Endothelial cell of umbilical vein (primary cell): ENCODE data around the gene MYO1A. TPM values are rescaled to one million over a fixed set of nuclear protein-coding genes. Genes with fewer than 3 reads are reported as not detected.

Experiments used
- Bru-seq: library from RNA; stranded (reverse); fragments of 400-500 nt; gene quantifications from one replicate; lab custom pipeline; 2021; lab: Mats Ljungman, UMichigan
- BruChase-seq, 2 experiments: library from RNA; stranded (reverse); fragments of 400-500 nt; gene quantifications; one replicate each; lab custom pipeline; 2021; lab: Mats Ljungman, UMichigan
- BruUV-seq: library from RNA; stranded (reverse); fragments of 400-500 nt; replicated peaks from 2 replicates; lab custom pipeline; 2021; lab: Mats Ljungman, UMichigan
- CTCF ChIA-PET: fragments of 300-600, 350-600 bp; sonication (Branson Sonifier 250); formaldehyde crosslinking; loops from one replicate; lab custom pipeline; 2021; ENCODE audit warnings: antibody characterized with exemption, inconsistent platforms; lab: Charles Lee
- POLR2A ChIA-PET: fragments of 300-600, 350-600 bp; sonication (Branson Sonifier 250); formaldehyde crosslinking; loops from one replicate; lab custom pipeline; 2021; ENCODE audit warnings: antibody characterized with exemption, inconsistent platforms; lab: Charles Lee
- DNase-seq: peaks from one replicate; pipeline ENCODE4 v3.0.0-alpha.2; 2011; ENCODE audit warnings: low read depth, low spot score
- FAIRE-seq: peaks from 2 replicates; lab custom pipeline; 2011; peaks lifted over from hg19 to GRCh38; lab: Jason Lieb, UNC
- H2AFZ ChIP-seq: 2 replicates; pipeline ENCODE4 v1.6.0; 2012; ENCODE audit warnings: low read depth, low read length, control low read depth, inconsistent platforms
- H3K27ac ChIP-seq: 2 replicates; pipeline ENCODE4 v1.5.1; 2011; ENCODE audit warnings: low read depth, mild to moderate bottlenecking, control low read depth, low read length, moderate library complexity; ENCODE audit not compliant: insufficient read depth
- H3K27me3 ChIP-seq, 2 experiments: 2 replicates each; pipeline versions ENCODE4 v1.6.0 to v1.6.1; 2011; ENCODE audit warnings: low read length in 2 of 2, mixed read lengths in 1 of 2; ENCODE audit not compliant: control insufficient read depth in 2 of 2, insufficient read depth in 2 of 2
- H3K36me3 ChIP-seq, 2 experiments: 2 replicates in 1 of 2; 3 replicates in 1 of 2; pipeline ENCODE4 v1.5.1; 2011; ENCODE audit warnings: low read length in 2 of 2, mild to moderate bottlenecking in 1 of 2, moderate library complexity in 1 of 2; ENCODE audit not compliant: control insufficient read depth in 2 of 2, insufficient read depth in 2 of 2; ENCODE audit errors: extremely low read depth in 1 of 2
- H3K4me1 ChIP-seq: 3 replicates; pipeline ENCODE4 v1.5.1; 2011; ENCODE audit warnings: mild to moderate bottlenecking, low read length; ENCODE audit not compliant: control insufficient read depth, insufficient read depth; ENCODE audit errors: extremely low read depth
- H3K4me2 ChIP-seq: 2 replicates; pipeline ENCODE4 v1.6.1; 2011; ENCODE audit warnings: low read length, control low read depth, mixed read lengths; ENCODE audit not compliant: insufficient read depth
- H3K4me3 ChIP-seq, 3 experiments: fragments of 200-600 bp in 1 of 3; sonication (generic), shearing (Covaris generic) in 1 of 3; replicated peaks in 1 of 3; 2 replicates each; pipeline ENCODE4 v1.5.1; 2011 to 2016; ENCODE audit warnings: control low read depth in 3 of 3, low read length in 3 of 3, mild to moderate bottlenecking in 2 of 3, inconsistent platforms in 1 of 3, low read depth in 1 of 3, moderate library complexity in 1 of 3; ENCODE audit not compliant: insufficient read depth in 1 of 3
- H3K79me2 ChIP-seq: 2 replicates; pipeline ENCODE4 v1.6.0; 2012; ENCODE audit warnings: low read length, inconsistent platforms; ENCODE audit not compliant: control insufficient read depth, insufficient read depth
- H3K9ac ChIP-seq: replicated peaks from 2 replicates; pipeline ENCODE3; 2011; ENCODE audit warnings: low read length, control low read depth; ENCODE audit not compliant: insufficient read depth; ENCODE audit errors: extremely low read depth
- H3K9me1 ChIP-seq: replicated peaks from 3 replicates; pipeline ENCODE4 v1.6.0; 2011; ENCODE audit warnings: mild to moderate bottlenecking, low read length; ENCODE audit not compliant: control insufficient read depth, insufficient read depth; ENCODE audit errors: extremely low read depth
- H3K9me3 ChIP-seq: replicated peaks from 2 replicates; pipeline ENCODE4 v1.5.1; 2012; ENCODE audit warnings: low read length, inconsistent platforms; ENCODE audit not compliant: control insufficient read depth, insufficient read depth
- H4K20me1 ChIP-seq: replicated peaks from 2 replicates; pipeline ENCODE3; 2011; ENCODE audit warnings: mild to moderate bottlenecking, low read length; ENCODE audit not compliant: control insufficient read depth, insufficient read depth; ENCODE audit errors: extremely low read depth
- CTCF ChIP-seq, 2 donors: IDR thresholded peaks; 1 replicate in 1 of 2; 2 replicates in 1 of 2; pipeline ENCODE4 v1.5.1; 2011; ENCODE audit warnings: low read length in 2 of 2, mild to moderate bottlenecking in 2 of 2, moderate library complexity in 2 of 2, control low read depth in 1 of 2, inconsistent platforms in 1 of 2, low read depth in 1 of 2; ENCODE audit not compliant: insufficient read depth in 1 of 2; ENCODE audit errors: extremely low read depth in 1 of 2
- EZH2 ChIP-seq: IDR thresholded peaks from 2 replicates; pipeline ENCODE4 v1.6.1; 2012; ENCODE audit warnings: borderline replicate concordance, low read depth, mild to moderate bottlenecking, moderate library complexity, low read length, inconsistent platforms; ENCODE audit not compliant: severe bottlenecking
- FOS ChIP-seq: IDR thresholded peaks from 2 replicates; pipeline ENCODE4 v1.6.1; 2011; ENCODE audit warnings: mild to moderate bottlenecking, low read length, moderate library complexity, borderline replicate concordance; ENCODE audit not compliant: insufficient read depth
- GATA2 ChIP-seq: IDR thresholded peaks from 2 replicates; pipeline ENCODE4 v1.7.0; 2011; ENCODE audit warnings: low read depth, mild to moderate bottlenecking, moderate library complexity, mixed read lengths, low read length; ENCODE audit not compliant: insufficient read length, insufficient read depth
- JUN ChIP-seq: IDR thresholded peaks from 2 replicates; pipeline ENCODE4 v1.6.1; 2011; ENCODE audit warnings: borderline replicate concordance, low read depth; ENCODE audit not compliant: insufficient read length, insufficient read depth
- MAX ChIP-seq: IDR thresholded peaks from 2 replicates; pipeline ENCODE4 v1.6.1; 2011; ENCODE audit not compliant: insufficient read depth, insufficient read length
- MYC ChIP-seq: IDR thresholded peaks from one replicate; pipeline ENCODE4 v1.6.1; 2011; ENCODE audit warnings: mild to moderate bottlenecking, low read depth, low read length
- POLR2A ChIP-seq: IDR thresholded peaks from 2 replicates; pipeline ENCODE4 v1.6.1; 2012; ENCODE audit warnings: low read depth, mild to moderate bottlenecking, control low read depth, low read length
- POLR2AphosphoS5 ChIP-seq: IDR thresholded peaks from 2 replicates; pipeline ENCODE4 v1.6.1; 2012; ENCODE audit warnings: low read depth, mild to moderate bottlenecking, control low read depth, low read length, moderate library complexity; ENCODE audit not compliant: insufficient read depth
- dilution Hi-C: fragments of 300-500 bp; cut with MboI; formaldehyde crosslinking; loops from one replicate; pipeline ENCODE4 v1.15.0; 2019; ENCODE audit warnings: low sequenced_read_pairs; ENCODE audit not compliant: extremely low pct_ligation_motif_present
- intact Hi-C: fragments of 100-400 bp; cut with micrococcal nuclease; formaldehyde crosslinking; loops from one replicate; pipeline ENCODE4 v1.10.0; 2022
- long read RNA-seq: library from polyadenylated mRNA; stranded (forward); transcript quantifications from one replicate; pipeline ENCODE4 v2.0.0, GENCODE V29; 2021
- polyA minus RNA-seq, 3 experiments: library from RNA; depleted of rRNA, polyadenylated mRNA; stranded (reverse); fragments of >200 nt; gene quantifications; 1 replicate in 1 of 3; 2 replicates in 2 of 3; pipeline ENCODE4 v1.2.3, GENCODE V29; 2011
- polyA plus RNA-seq, 4 experiments: library from polyadenylated mRNA; depleted of rRNA in 3 of 4; stranded (reverse) in 3 of 4; unstranded in 1 of 4; fragments of >200 nt; gene quantifications; 2 replicates each; pipeline versions ENCODE4 v1.2.1 to v1.2.3, GENCODE V29; 2011 to 2012; ENCODE audit warnings: missing spikeins in 1 of 4
- total RNA-seq: library from RNA; stranded (reverse); gene quantifications from 2 replicates; pipeline ENCODE4 v1.2.3, GENCODE V29; 2021

The MYO1A gene
- total RNA-seq (not detected in 2 replicates), polyA plus RNA-seq (not detected in 2 replicates), polyA minus RNA-seq (0.10 TPM in 1 of 2 replicates, not detected in the other), Bru-seq, nascent RNA (percentile 7 among the genes with signal in this experiment), BruChase-seq, experiment 1, labeled RNA remaining after a 6-hour chase (percentile 6 among the genes with signal in this experiment), BruChase-seq, experiment 2, labeled RNA remaining after a 2-hour chase (percentile 12 among the genes with signal in this experiment)
- polyA plus RNA-seq (2011; cell fraction: cytosol; rRNA removed) = not detected in 2 replicates
- 0.07 TPM in 1 of 2 replicates, not detected in the other for polyA plus RNA-seq (2011; cell fraction: nucleus; rRNA removed)
- not detected in 2 replicates for polyA plus RNA-seq (2012)
- polyA minus RNA-seq (2011; cell fraction: cytosol; rRNA and poly(A)+ RNA removed) = not detected
- polyA minus RNA-seq (2011; cell fraction: nucleus; rRNA and poly(A)+ RNA removed) = 0.24 and 0.29 TPM in 2 replicates
- long read RNA-seq = 0 reads

GRCh38 chr12:57049890-57050289 lies at the start of gene MYO1A:
MYO1A (minus strand) TSS chr12:57050129; CDS start chr12:57048323, 1,806 bp downstream.
- CTCF ChIA-PET = interaction anchor here (0.6 to 1.9 kb wide), 6 partner anchors 10 to 62 kb away, joined by 3 to 8 read pairs (median 3); no protein-coding TSS in a partner anchor
- DNase-seq = no peak
- no TSS peak for BruUV-seq

More at GRCh38 chr12:57049890-57050289, at the start of gene MYO1A:
- H4K20me1 ChIP-seq = no peaks in the 10 kb centered on the region
- H3K27me3 ChIP-seq = peaks cover 5 to 9% of the 10 kb centered on the region in 2 experiments
- H3K4me3 ChIP-seq = no peak within 1 kb of the TSS
- intact Hi-C loops = no loop called here
- POLR2A ChIA-PET = no interaction called here
- no peaks in the 10 kb centered on the region for H3K36me3 ChIP-seq
- no peaks in the 10 kb centered on the region for H3K4me1 ChIP-seq
- no peaks in the 10 kb centered on the region for H3K9me1 ChIP-seq
- H3K79me2 ChIP-seq = no peaks in the 10 kb centered on the region
- no peak for FAIRE-seq
- TF ChIP-seq MYC = no peak
- no peak for TF ChIP-seq JUN
- no peak for TF ChIP-seq GATA2
- no peak for TF ChIP-seq EZH2
- no peak for TF ChIP-seq MAX
- no peak for TF ChIP-seq CTCF (IDR thresholded peaks at IDR 0.05; ENCODE audit: extremely low read depth in 1 of 2, insufficient read depth in 1 of 2, low read depth in 1 of 2, low read length in 2 of 2)
- no peak for TF ChIP-seq FOS
- no peak for TF ChIP-seq POLR2A
- TF ChIP-seq POLR2AphosphoS5 = no peak
- no peaks in the 10 kb centered on the region for H3K9me3 ChIP-seq
- dilution Hi-C loops = no loop called here
- H3K9ac ChIP-seq = no peak within 1 kb of the TSS
- no peak within 1 kb of the TSS for H2AFZ ChIP-seq
- no peak within 1 kb of the TSS for H3K27ac ChIP-seq
- H3K4me2 ChIP-seq = no peak within 1 kb of the TSS
